GM18502 (cell line): ENCODE data around the gene LRP3.

ENCODE experiments used
- ATAC-seq: cut with Tn5 transposase; IDR thresholded peaks from one replicate; pipeline ENCODE4 v1.9.1; 2021; ENCODE audit warnings: mild to moderate bottlenecking; ENCODE audit not compliant: unreplicated experiment, poor library complexity

The LRP3 gene

GRCh38 chr19:33233056-33233873 is 39.1 kb downstream of the LRP3 start:
- ATAC-seq, result no peak

GRCh38 chr19:33234092-33234491 is 40.0 kb downstream of the LRP3 start:
- ATAC-seq, result no peak

GRCh38 chr19:33234736-33235135 is 40.6 kb downstream of the LRP3 start:
- no peak for ATAC-seq

GRCh38 chr19:33235269-33235995 is 41.3 kb downstream of the LRP3 start:
- peak; percentile 97 for ATAC-seq

GRCh38 chr19:33235996-33236350 is 41.8 kb downstream of the LRP3 start:
- ATAC-seq, result no peak

GRCh38 chr19:33236696-33237390 is 42.7 kb downstream of the LRP3 start:
- no peak for ATAC-seq

- no peak for ATAC-seq
Observed at GRCh38 chr19:33238481-33239149, 44.5 kb downstream of the LRP3 start.

GRCh38 chr19:33239223-33239975 is 45.3 kb downstream of the LRP3 start:
- no peak for ATAC-seq

GRCh38 chr19:33240181-33240771 is 46.1 kb downstream of the LRP3 start:
- no peak for ATAC-seq

GRCh38 chr19:33241091-33241529 is 47.0 kb downstream of the LRP3 start:
- no peak for ATAC-seq

- ATAC-seq, result no peak
Observed at GRCh38 chr19:33241530-33242101, 47.5 kb downstream of the LRP3 start.

- ATAC-seq, result no peak
Observed at GRCh38 chr19:33242131-33242530, 48.0 kb downstream of the LRP3 start.

GRCh38 chr19:33242911-33243310 is 48.8 kb downstream of the LRP3 start:
- no peak for ATAC-seq

- no peak for ATAC-seq
Observed at GRCh38 chr19:33245948-33246708, 52.0 kb downstream of the LRP3 start.

- no peak for ATAC-seq
Observed at GRCh38 chr19:33246709-33247440, 52.7 kb downstream of the LRP3 start.

GRCh38 chr19:33247441-33247819 is 53.3 kb downstream of the LRP3 start:
- ATAC-seq, result no peak

GRCh38 chr19:33248104-33248503 is 54.0 kb downstream of the LRP3 start:
- ATAC-seq, result no peak

GRCh38 chr19:33248553-33248953 is 54.4 kb downstream of the LRP3 start:
- no peak for ATAC-seq
